ENCODE measurements around the gene TFDP1.

DNA sequence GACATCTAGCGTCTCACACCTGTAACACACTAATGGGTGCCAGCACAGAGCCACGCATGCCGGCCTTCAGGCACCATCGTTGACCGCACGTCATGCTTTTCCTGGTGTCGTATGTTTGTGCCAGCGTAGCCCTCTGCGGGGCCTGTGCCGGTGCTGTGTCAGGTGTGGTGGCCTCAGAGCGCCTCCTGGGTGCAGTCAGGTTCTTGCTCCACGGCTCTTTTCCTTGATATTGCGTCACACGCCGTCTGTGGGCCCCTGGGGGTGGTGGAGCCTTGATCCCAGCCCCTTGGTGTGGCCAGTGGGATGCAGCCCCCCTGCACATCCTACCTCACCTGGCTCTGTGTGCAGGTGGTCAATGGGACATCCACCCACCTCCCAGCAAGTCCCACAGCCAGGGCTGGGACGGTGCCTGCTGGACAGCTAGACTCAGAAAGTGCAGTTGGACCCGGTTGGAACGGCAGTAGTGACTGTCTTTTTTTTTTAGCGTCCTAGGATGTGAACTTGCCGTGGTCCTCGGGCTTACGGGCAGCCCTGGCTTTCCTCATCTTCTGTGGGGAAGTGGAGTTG lies 24.5 kb downstream of the TFDP1 start:
- TF ChIP-seq POLR2A (IDR thresholded peaks at IDR 0.05; ENCODE audit: low read depth, low read length): no peak
- TF ChIP-seq CTCF (conservative IDR thresholded peaks at IDR 0.05; ENCODE audit: low read depth, low read length): no peak
- no peak for TF ChIP-seq FOS (IDR thresholded peaks at IDR 0.05; ENCODE audit: low read depth, low read length)
- TF ChIP-seq, protein P1, sequence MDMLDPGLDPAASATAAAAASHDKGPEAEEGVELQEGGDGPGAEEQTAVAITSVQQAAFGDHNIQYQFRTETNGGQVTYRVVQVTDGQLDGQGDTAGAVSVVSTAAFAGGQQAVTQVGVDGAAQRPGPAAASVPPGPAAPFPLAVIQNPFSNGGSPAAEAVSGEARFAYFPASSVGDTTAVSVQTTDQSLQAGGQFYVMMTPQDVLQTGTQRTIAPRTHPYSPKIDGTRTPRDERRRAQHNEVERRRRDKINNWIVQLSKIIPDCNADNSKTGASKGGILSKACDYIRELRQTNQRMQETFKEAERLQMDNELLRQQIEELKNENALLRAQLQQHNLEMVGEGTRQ (IDR thresholded peaks at IDR 0.05; ENCODE audit: low read depth, low read length): no peak
- no peak for TF ChIP-seq ELK1 (IDR thresholded peaks at IDR 0.05; ENCODE audit: borderline replicate concordance, low read depth, low read length)
- TF ChIP-seq CEBPB (IDR thresholded peaks at IDR 0.05; ENCODE audit: low read depth, low read length): peak; percentile 67
- TF ChIP-seq RFX5 (IDR thresholded peaks at IDR 0.05; ENCODE audit: low read depth, low read length): no peak
- TF ChIP-seq MAFK (IDR thresholded peaks at IDR 0.05; ENCODE audit: low read depth, low read length): no peak
- no peak for TF ChIP-seq CHD1 (IDR thresholded peaks at IDR 0.05; ENCODE audit: low read depth, low read length)
- no peak for TF ChIP-seq MAZ (IDR thresholded peaks at IDR 0.05; ENCODE audit: borderline replicate concordance, low read depth, low read length)
- no peak for TF ChIP-seq MXI1 (IDR thresholded peaks at IDR 0.05; ENCODE audit: borderline replicate concordance, low read depth, low read length)
- no peak for TF ChIP-seq BHLHE40 (IDR thresholded peaks at IDR 0.05; ENCODE audit: low read depth, low read length)
- no peak for TF ChIP-seq NFE2L2 (IDR thresholded peaks at IDR 0.05; ENCODE audit: low read depth, low read length)
